22Rv1 (cell line): ENCODE measurements around the gene ZNF581.

Experiments
- H3K27ac ChIP-seq: fragments of 450-650 bp; 2 replicates; pipeline ENCODE4 v1.5.1; 2017
- CTCF ChIP-seq: fragments of 450-650 bp; IDR thresholded peaks from 2 replicates; pipeline ENCODE4 v1.5.1; 2017; ENCODE audit warnings: mild to moderate bottlenecking
- ZFX ChIP-seq: fragments of 450-650 bp; IDR thresholded peaks from 2 replicates; pipeline ENCODE4 v1.6.1; 2017; ENCODE audit warnings: antibody characterized with exemption, borderline replicate concordance

Gene ZNF581

DNA sequence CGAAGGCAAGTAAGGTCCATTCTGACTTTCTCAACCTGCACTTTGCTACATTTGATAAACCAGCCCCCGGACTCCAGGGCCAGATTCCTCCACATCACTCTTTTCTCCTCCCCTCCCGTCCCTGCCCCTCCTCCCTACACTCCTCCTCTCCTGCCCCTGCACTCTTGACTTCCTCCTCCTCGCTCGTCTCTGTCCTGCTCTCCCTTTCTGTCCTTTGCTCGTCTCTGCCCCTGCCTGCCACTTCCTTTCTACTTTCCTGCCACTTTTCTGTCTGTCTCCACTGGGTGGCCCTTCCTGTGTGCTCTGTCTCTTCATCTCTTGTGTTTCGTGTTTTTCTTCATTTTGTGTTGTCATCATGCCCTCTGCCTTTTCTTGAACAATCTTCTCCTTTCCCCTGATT is 18.4 kb downstream of the ZNF581 start:
- TF ChIP-seq ZFX (no peak), CTCF (no peak)
- H3K27ac ChIP-seq, result no peak overlapping the region

- no peak overlapping the region for H3K27ac ChIP-seq
- no peak for TF ChIP-seq CTCF
- TF ChIP-seq ZFX, result no peak
Observed at GRCh38 chr19:55663846-55664536, 20.5 kb downstream of the ZNF581 start.

DNA sequence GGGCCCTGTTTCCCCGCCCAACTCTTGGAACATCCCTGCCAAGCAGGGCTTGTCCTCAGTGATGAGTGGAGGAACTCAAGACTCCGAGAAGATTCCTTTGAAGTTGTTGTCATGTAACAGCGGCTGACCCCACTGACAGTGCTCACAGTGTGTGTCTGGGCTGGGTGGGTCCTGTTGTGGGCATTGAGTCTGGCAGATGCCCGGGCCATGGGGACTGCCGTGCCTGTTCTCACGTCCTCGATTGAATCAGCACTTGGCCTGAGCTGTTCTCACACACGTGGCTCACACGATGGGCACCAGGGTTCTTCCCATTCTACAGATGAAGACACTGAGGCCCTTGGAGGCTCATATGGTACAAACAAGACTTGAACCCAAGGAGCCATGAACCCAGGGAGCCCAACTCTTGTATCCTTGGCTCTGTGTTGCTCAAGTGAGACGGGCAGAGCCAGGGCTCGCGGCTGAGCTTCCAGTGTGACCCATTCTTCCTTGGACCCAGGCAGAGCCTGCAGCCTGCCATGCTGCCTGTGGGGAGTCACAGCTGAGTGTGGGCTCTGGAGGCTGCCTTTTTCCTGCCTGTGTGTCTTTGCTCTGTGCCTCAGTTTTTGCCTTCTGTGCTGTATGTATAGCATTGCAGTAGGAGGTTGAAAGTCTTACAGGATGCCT is 23.0 kb downstream of the ZNF581 start:
- no peak overlapping the region for H3K27ac ChIP-seq
- TF ChIP-seq CTCF (no peak), ZFX (no peak)

DNA sequence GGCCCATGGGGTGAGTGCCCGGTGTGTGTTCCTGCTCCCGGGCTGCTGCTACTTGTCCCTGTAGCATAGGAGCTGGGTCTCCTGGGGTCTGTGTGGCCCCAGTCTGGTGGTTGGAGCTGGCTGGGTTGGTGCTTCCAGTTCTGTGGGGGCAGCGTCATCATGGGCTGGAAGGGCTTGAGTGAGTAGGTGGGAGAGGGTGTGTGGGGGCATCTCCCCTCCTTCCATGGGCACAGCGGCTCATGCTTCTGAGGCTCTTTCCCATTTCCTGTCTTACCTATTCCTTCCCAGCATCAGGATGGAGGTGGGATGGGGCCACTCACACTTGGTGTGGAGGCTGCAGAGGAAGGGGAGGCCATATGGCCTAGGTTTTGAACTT is 23.5 kb downstream of the ZNF581 start:
- H3K27ac ChIP-seq, result no peak overlapping the region
- no peak for TF ChIP-seq CTCF
- TF ChIP-seq ZFX, result no peak

DNA sequence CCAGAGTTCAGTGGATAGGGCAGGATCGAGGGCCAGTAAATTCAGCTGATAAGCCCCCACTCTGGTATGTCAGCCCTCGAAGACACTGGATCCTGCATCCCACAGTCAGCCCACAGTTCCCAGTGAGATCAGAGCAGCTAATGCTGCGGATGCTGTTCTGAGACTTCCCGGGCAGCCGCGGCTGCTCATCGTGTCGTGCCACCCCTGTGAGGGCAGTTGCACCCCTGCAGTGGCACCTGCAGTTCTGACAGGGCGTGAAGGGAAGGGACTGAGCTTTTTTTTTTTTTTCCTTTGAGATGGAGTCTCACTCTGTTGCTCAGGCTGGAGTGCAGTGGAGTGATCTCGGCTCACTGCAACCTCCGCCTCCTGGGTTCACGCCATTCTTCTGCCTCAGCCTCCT is 24.1 kb downstream of the ZNF581 start:
- TF ChIP-seq CTCF (no peak), ZFX (no peak)
- H3K27ac ChIP-seq, result no peak overlapping the region

DNA sequence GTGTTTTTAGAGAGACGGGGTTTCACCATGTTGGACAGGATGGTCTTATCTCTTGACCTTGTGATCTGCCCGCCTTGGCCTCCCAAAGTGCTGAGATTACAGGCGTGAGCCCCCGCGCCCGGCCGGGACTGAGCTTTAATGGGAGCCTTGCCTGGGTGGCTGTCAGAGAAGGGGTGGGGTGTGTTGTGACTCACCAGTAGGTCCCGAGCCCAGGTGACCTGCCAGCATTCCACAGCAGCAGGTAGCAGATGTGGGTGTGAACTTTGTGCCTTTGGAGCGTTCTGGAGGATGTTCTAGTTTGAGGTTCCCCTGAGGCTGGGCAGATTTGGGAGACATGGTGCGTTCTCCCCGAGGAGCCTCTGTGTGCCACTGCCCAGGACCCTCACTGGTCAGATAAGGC is 24.5 kb downstream of the ZNF581 start:
- TF ChIP-seq CTCF (no peak), ZFX (no peak)
- H3K27ac ChIP-seq, result no peak overlapping the region

GRCh38 chr19:55668603-55669348 is 25.3 kb downstream of the ZNF581 start:
- TF ChIP-seq CTCF (no peak), ZFX (no peak)
- H3K27ac ChIP-seq, result no peak overlapping the region
